A549 (cell line): ENCODE measurements around the gene EHBP1. TPM values are rescaled to one million over a fixed set of nuclear protein-coding genes. Genes with fewer than 3 reads are reported as not detected.

Experiments used
- ATAC-seq, 2 experiments: fragments of 200-7000 bp in 1 of 2; fragments of >200 bp in 1 of 2; cut with Nextera tagmentation in 1 of 2; cut with Tn5 transposase in 1 of 2; 3 replicates each; pipeline versions ENCODE4 v1.8.0 to v1.9.1; 2018 to 2020; ENCODE audit warnings: mild to moderate bottlenecking in 1 of 2, moderate library complexity in 1 of 2
- CTCF ChIA-PET: fragments of 300-600 bp; sonication (Branson Sonifier 250); formaldehyde crosslinking; extraction: SDS; loops from one replicate; lab custom pipeline; 2021; ENCODE audit warnings: antibody characterized with exemption, inconsistent platforms; lab: Yijun Ruan, JAX
- POLR2A ChIA-PET: fragments of 350-600 bp; formaldehyde crosslinking; extraction: SDS; loops from one replicate; lab custom pipeline; 2021; ENCODE audit warnings: antibody characterized with exemption, inconsistent platforms; lab: Yijun Ruan, JAX
- DNase-seq, 2 experiments: peaks; one replicate each; pipeline versions ENCODE4 v3.0.0 to v3.0.0-alpha.2; 2011 to 2016; ENCODE audit warnings: low read depth in 1 of 2, low spot score in 1 of 2
- FAIRE-seq: peaks from 2 replicates; lab custom pipeline; 2011; peaks lifted over from hg19 to GRCh38; lab: Jason Lieb, UNC
- H3K27ac ChIP-seq, 2 experiments: fragments of >200 bp; sonication (Bioruptor Twin); formaldehyde crosslinking; 3 replicates each; pipeline ENCODE4 v1.5.1; 2016 to 2017
- H3K4me1 ChIP-seq: fragments of >200 bp; sonication (Bioruptor Twin); formaldehyde crosslinking; 3 replicates; pipeline ENCODE4 v1.6.1; 2016
- H3K4me2 ChIP-seq: fragments of >200 bp; sonication (Bioruptor Twin); formaldehyde crosslinking; 3 replicates; pipeline ENCODE4 v1.6.1; 2016
- H3K4me3 ChIP-seq: fragments of >200 bp; sonication (Bioruptor Twin); formaldehyde crosslinking; 3 replicates; pipeline ENCODE4 v1.5.1; 2016
- H3K9me3 ChIP-seq: fragments of >200 bp; sonication (Bioruptor Twin); formaldehyde crosslinking; 3 replicates; pipeline ENCODE4 v1.6.1; 2016
- ATOH8 ChIP-seq: fragments of 250-450 bp; sonication (Bioruptor Pico); IDR thresholded peaks from 2 replicates; pipeline ENCODE4 v1.5.0; 2020; ENCODE audit warnings: low read depth, mild to moderate bottlenecking, moderate library complexity
- BHLHE40 ChIP-seq: IDR thresholded peaks from 2 replicates; pipeline ENCODE4 v1.6.1; 2012; ENCODE audit warnings: low read depth, low read length, inconsistent platforms
- CHD4 ChIP-seq: fragments of 200-600 bp; sonication (generic); IDR thresholded peaks from 2 replicates; pipeline ENCODE4 v1.6.1; 2016; ENCODE audit warnings: antibody characterized with exemption, mild to moderate bottlenecking, borderline replicate concordance
- E2F6 ChIP-seq: IDR thresholded peaks from 2 replicates; pipeline ENCODE4 v1.6.1; 2012; ENCODE audit warnings: low read depth, borderline replicate concordance
- ELK1 ChIP-seq: fragments of 150-350 bp; IDR thresholded peaks from 2 replicates; pipeline ENCODE4 v1.6.1; 2014; ENCODE audit warnings: low read depth, mild to moderate bottlenecking, low read length
- EP300 ChIP-seq, 2 experiments: fragments of >200 bp; sonication (Bioruptor Twin); formaldehyde crosslinking; IDR thresholded peaks; 2 replicates in 1 of 2; 3 replicates in 1 of 2; pipeline ENCODE4 v1.6.1; 2016 to 2017
- FOSB ChIP-seq: fragments of 250-450 bp; sonication (Bioruptor Pico); IDR thresholded peaks from 2 replicates; pipeline ENCODE4 v1.5.0; 2020; ENCODE audit warnings: mild to moderate bottlenecking, moderate library complexity
- GATA3 ChIP-seq: IDR thresholded peaks from 2 replicates; pipeline ENCODE4 v1.6.1; 2012; ENCODE audit warnings: borderline replicate concordance
- HMGXB4 ChIP-seq: fragments of 250-450 bp; sonication (Bioruptor Pico); IDR thresholded peaks from 2 replicates; pipeline ENCODE4 v1.5.0; 2021; ENCODE audit warnings: mild to moderate bottlenecking, moderate library complexity, borderline replicate concordance
- HOXB13 ChIP-seq: fragments of 250-450 bp; sonication (Bioruptor Pico); IDR thresholded peaks from 2 replicates; pipeline ENCODE4 v1.5.0; 2020; ENCODE audit warnings: low read depth, mild to moderate bottlenecking, moderate library complexity
- HOXB5 ChIP-seq: fragments of 250-450 bp; sonication (Bioruptor Pico); IDR thresholded peaks from 2 replicates; pipeline ENCODE4 v1.5.0; 2020; ENCODE audit warnings: mild to moderate bottlenecking, moderate library complexity
- MAFK ChIP-seq: fragments of 450-650 bp; IDR thresholded peaks from 2 replicates; pipeline ENCODE4 v1.6.1; 2014; ENCODE audit not compliant: partially characterized antibody
- MAX ChIP-seq: IDR thresholded peaks from 2 replicates; pipeline ENCODE4 v1.6.1; 2012
- MAZ ChIP-seq: fragments of 150-350 bp; IDR thresholded peaks from 2 replicates; pipeline ENCODE4 v1.6.1; 2014; ENCODE audit warnings: antibody characterized with exemption, low read depth, low read length, borderline replicate concordance
- PHF8 ChIP-seq: fragments of 200-600 bp; sonication (generic); IDR thresholded peaks from 2 replicates; pipeline ENCODE4 v1.6.1; 2016; ENCODE audit warnings: low read depth, mild to moderate bottlenecking, antibody characterized with exemption, moderate library complexity, borderline replicate concordance
- RARB ChIP-seq: fragments of 250-450 bp; sonication (Bioruptor Pico); IDR thresholded peaks from 2 replicates; pipeline ENCODE4 v1.8.0; 2021; ENCODE audit warnings: mild to moderate bottlenecking, moderate library complexity
- SREBF2 ChIP-seq: fragments of 450-650 bp; IDR thresholded peaks from 2 replicates; pipeline ENCODE4 v1.6.1; 2014; ENCODE audit warnings: mild to moderate bottlenecking, moderate library complexity
- TFCP2L1 ChIP-seq: fragments of 250-450 bp; sonication (Bioruptor Pico); IDR thresholded peaks from 2 replicates; pipeline ENCODE4 v1.5.0; 2021; ENCODE audit warnings: mild to moderate bottlenecking
- USF2 ChIP-seq: fragments of 450-650 bp; IDR thresholded peaks from 2 replicates; pipeline ENCODE4 v1.6.1; 2014; ENCODE audit warnings: antibody characterized with exemption
- WGBS: methylation state at CpG from one replicate; pipeline ENCODE4 v1.1.6; 2017; ENCODE audit errors: missing lambda C conversion rate; 5-methylcytosine and 5-hydroxymethylcytosine counted together
- polyA plus RNA-seq, 4 experiments: library from polyadenylated mRNA; depleted of rRNA in 3 of 4; stranded (reverse); fragments of >200 nt; fragmentation: RNase III in 1 of 4; extraction: RNeasy Plus Mini Kit Qiagen cat#74134 plus additional on column Dnase treatment in 1 of 4; gene quantifications; 2 replicates in 3 of 4; 3 replicates in 1 of 4; pipeline ENCODE4 v1.2.3, GENCODE V29; 2011 to 2017
- TF ChIP-seq, protein P1 (sequence below): fragments of >200 bp; sonication (Bioruptor Twin); formaldehyde crosslinking; IDR thresholded peaks from 2 replicates; pipeline ENCODE4 v1.6.1; 2016

The EHBP1 gene
- polyA plus RNA-seq, 2 of the 4 experiments (the other 2 are of a cell fraction): 65.7 to 204 TPM

GRCh38 chr2:62725712-62726055 is 20.2 kb downstream of the EHBP1 start:
- Histone ChIP-seq H3K9me3 (peaks cover 7% of the 10 kb centered on the region; the same call in 2 of the 3 replicates), H3K27ac (peak overlapping the region; percentile 63 to 79), H3K4me2 (peak overlapping the region; percentile 49), H3K4me1 (peaks cover 68% of the 10 kb centered on the region), H3K4me3 (no peak overlapping the region)
- ChIA-PET POLR2A (no interaction called here), CTCF (interaction anchor here (0.6 to 1.9 kb wide), 7 partner anchors 12 to 268 kb away, joined by 3 to 17 read pairs (median 3); no protein-coding TSS in a partner anchor)
- no peak for FAIRE-seq
- 87% methylated on average over 3 of the region's 3 CpGs for WGBS
- no peak for DNase-seq
- TF ChIP-seq ELK1 (no peak), EP300 (IDR thresholded peaks at IDR 0.05) (no peak), GATA3 (no peak), MAX (no peak), HMGXB4 (CRISPR knock-in tag) (no peak), CHD4 (no peak), HOXB5 (no peak), FOSB (CRISPR knock-in tag) (no peak), SREBF2 (no peak), HOXB13 (CRISPR knock-in tag) (no peak), TFCP2L1 (CRISPR knock-in tag) (no peak), MAZ (no peak), E2F6 (no peak), PHF8 (no peak), RARB (CRISPR knock-in tag) (no peak), USF2 (no peak), BHLHE40 (no peak)
- TF ChIP-seq, protein P1, sequence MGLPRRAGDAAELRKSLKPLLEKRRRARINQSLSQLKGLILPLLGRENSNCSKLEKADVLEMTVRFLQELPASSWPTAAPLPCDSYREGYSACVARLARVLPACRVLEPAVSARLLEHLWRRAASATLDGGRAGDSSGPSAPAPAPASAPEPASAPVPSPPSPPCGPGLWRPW: no peak
- ATAC-seq: peak; percentile 65 to 67; a peak in 5 of 6 replicates

DNA sequence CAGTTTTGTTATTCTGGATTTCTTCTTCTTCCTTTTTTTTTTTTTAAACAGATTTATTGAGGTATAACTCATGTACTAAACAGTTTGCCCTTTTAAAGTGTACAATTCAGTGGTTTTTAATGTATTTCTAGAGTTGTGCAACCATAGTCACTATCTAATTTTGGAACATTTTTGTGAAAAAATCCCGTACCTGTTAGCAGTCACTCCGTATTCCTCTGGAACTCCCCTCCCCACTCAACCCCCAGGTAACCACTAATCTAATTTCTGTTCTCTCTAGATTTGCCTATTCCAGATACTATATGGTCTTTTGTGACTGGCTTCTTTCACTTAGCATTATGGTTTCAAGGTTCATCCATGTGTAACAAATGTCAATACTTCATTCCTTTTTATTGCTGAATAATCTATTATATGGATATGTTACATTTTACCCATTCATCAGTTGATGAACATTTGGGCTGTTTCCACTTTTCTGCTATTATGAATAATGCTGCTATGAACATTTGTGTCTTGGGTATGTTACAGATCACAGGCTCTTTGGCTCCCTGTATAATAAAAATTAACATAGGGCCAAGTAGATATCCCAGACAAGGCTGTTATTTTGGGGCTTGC is 21.9 kb downstream of the EHBP1 start:
- peaks cover 59% of the 10 kb centered on the region for H3K4me1 ChIP-seq
- ATAC-seq (no peak), FAIRE-seq (no peak), DNase-seq (no peak)
- POLR2A ChIA-PET: no interaction called here
- 86% methylated on average over 2 of the region's 2 CpGs for WGBS
- H3K27ac ChIP-seq: peak overlapping the region; percentile 51 to 64
- peaks cover 18% of the 10 kb centered on the region for H3K9me3 ChIP-seq
- H3K4me2 ChIP-seq: peak overlapping the region; percentile 67
- H3K4me3 ChIP-seq: no peak overlapping the region
- peak; percentile 64 for TF ChIP-seq MAFK
- no peak for TF ChIP-seq ATOH8 (CRISPR knock-in tag)
- no peak for TF ChIP-seq FOSB (CRISPR knock-in tag)
- CTCF ChIA-PET: interaction anchor here (1.0 to 2.3 kb wide), 2 partner anchors 26 to 270 kb away, joined by 3 to 8 read pairs; no protein-coding TSS in a partner anchor
